ENCODE data around the gene KCNQ1. TPM values are rescaled to one million over a fixed set of nuclear protein-coding genes. Genes with fewer than 3 reads are reported as not detected.

KCNQ1 gene
- total and polyA plus RNA-seq, 2 donors (not counting 1 experiment from before 2014, with no cell fraction given) = not detected

DNA sequence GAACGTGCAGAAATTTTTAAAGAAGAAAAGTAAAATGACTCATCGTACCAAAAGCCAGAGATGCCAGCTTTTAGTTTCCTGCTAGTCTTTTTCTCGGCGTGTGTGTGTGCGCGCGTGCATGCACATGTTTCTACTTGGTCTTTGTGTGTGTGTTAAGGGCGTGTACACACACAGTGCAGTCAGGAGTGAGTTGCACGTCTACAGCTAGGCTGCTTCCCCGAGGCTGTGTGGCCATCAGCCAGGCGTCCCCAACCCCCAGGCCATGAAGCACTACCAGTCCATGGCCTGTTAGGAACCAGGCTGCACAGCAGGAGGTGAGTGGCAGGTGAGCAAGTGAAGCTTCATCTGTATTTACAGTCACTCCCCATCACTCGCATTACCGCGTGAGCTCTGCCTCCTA is 36.4 kb downstream of the KCNQ1 start:
- no peak for DNase-seq (ENCODE audit: low read depth in 2 of 2)
- Histone ChIP-seq H3K4me2 (ENCODE audit: extremely low read depth, insufficient read depth, low read length) (no peak overlapping the region), H4K20me1 (ENCODE audit: control insufficient read depth, extremely low read depth, insufficient read depth, low read length) (no peaks in the 10 kb centered on the region)

DNA sequence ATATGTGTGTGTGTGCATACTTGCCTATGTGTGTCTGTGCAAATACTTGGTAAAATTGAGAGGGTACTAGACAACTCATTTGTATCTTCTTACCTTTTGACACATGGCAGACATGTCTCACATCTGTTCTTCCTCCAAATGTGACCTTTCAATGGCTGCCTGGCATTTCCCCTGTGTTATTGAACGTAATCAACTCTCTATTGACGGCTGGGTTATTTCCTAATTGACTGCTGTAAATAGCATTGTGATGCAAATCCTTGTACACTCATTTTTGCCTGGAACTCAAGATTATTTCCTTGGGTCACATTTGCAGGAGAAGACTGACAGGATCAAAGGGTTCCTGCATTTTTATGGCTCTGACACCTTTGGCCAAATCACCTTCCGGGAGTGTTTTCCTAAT is 37.4 kb downstream of the KCNQ1 start:
- Histone ChIP-seq H3K4me1 (ENCODE audit: control insufficient read depth, extremely low read depth, insufficient read depth, low read length) (no peaks in the 10 kb centered on the region), H3K36me3 (ENCODE audit: control insufficient read depth, insufficient read depth, low read length) (no peaks in the 10 kb centered on the region), H4K20me1 (ENCODE audit: control insufficient read depth, extremely low read depth, insufficient read depth, low read length) (no peaks in the 10 kb centered on the region), H3K9ac (ENCODE audit: insufficient read depth, low read length) (no peak overlapping the region), H3K27me3 (ENCODE audit: control insufficient read depth, insufficient read depth, low read length) (peaks cover 3% of the 10 kb centered on the region), H2AFZ (ENCODE audit: low read length) (no peak overlapping the region), H3K4me2 (ENCODE audit: extremely low read depth, insufficient read depth, low read length) (no peak overlapping the region), H3K9me3 (ENCODE audit: control insufficient read depth, insufficient read depth, low read depth, low read length) (no peaks in the 10 kb centered on the region), H3K79me2 (ENCODE audit: control insufficient read depth, insufficient read depth, low read length) (no peaks in the 10 kb centered on the region), H3K4me3 (replicated peaks in 1 of 4; ENCODE audit: control extremely low read depth in 1 of 4, insufficient read depth in 1 of 4, low read depth in 3 of 4, low read length in 4 of 4) (no peak overlapping the region), H3K27ac (ENCODE audit: insufficient read depth, low read length) (no peak overlapping the region)
- TF ChIP-seq EZH2 (IDR thresholded peaks at IDR 0.05; ENCODE audit: low read length, missing control alignments) = no peak
- TF ChIP-seq, protein P1, sequence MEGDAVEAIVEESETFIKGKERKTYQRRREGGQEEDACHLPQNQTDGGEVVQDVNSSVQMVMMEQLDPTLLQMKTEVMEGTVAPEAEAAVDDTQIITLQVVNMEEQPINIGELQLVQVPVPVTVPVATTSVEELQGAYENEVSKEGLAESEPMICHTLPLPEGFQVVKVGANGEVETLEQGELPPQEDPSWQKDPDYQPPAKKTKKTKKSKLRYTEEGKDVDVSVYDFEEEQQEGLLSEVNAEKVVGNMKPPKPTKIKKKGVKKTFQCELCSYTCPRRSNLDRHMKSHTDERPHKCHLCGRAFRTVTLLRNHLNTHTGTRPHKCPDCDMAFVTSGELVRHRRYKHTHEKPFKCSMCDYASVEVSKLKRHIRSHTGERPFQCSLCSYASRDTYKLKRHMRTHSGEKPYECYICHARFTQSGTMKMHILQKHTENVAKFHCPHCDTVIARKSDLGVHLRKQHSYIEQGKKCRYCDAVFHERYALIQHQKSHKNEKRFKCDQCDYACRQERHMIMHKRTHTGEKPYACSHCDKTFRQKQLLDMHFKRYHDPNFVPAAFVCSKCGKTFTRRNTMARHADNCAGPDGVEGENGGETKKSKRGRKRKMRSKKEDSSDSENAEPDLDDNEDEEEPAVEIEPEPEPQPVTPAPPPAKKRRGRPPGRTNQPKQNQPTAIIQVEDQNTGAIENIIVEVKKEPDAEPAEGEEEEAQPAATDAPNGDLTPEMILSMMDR (conservative IDR thresholded peaks at IDR 0.05 in 1 of 2, IDR thresholded peaks at IDR 0.05 in 1 of 2; ENCODE audit: low read depth in 1 of 2, low read length in 2 of 2) = no peak
- no peak for DNase-seq (ENCODE audit: low read depth in 2 of 2)

More for the DNA sequence above, 36.4 kb downstream of the KCNQ1 start:
- Histone ChIP-seq H3K36me3 (ENCODE audit: control insufficient read depth, insufficient read depth, low read length) (no peaks in the 10 kb centered on the region), H3K27me3 (ENCODE audit: control insufficient read depth, insufficient read depth, low read length) (peaks cover 3% of the 10 kb centered on the region), H3K4me1 (ENCODE audit: control insufficient read depth, extremely low read depth, insufficient read depth, low read length) (no peaks in the 10 kb centered on the region), H3K9ac (ENCODE audit: insufficient read depth, low read length) (no peak overlapping the region), H3K4me3 (replicated peaks in 1 of 4; ENCODE audit: control extremely low read depth in 1 of 4, insufficient read depth in 1 of 4, low read depth in 3 of 4, low read length in 4 of 4) (no peak overlapping the region), H2AFZ (ENCODE audit: low read length) (no peak overlapping the region), H3K27ac (ENCODE audit: insufficient read depth, low read length) (no peak overlapping the region), H3K79me2 (ENCODE audit: control insufficient read depth, insufficient read depth, low read length) (no peaks in the 10 kb centered on the region), H3K9me3 (ENCODE audit: control insufficient read depth, insufficient read depth, low read depth, low read length) (no peaks in the 10 kb centered on the region)
- TF ChIP-seq, protein P1 (conservative IDR thresholded peaks at IDR 0.05 in 1 of 2, IDR thresholded peaks at IDR 0.05 in 1 of 2; ENCODE audit: low read depth in 1 of 2, low read length in 2 of 2) = no peak
- TF ChIP-seq EZH2 (IDR thresholded peaks at IDR 0.05; ENCODE audit: low read length, missing control alignments) = no peak

DNA sequence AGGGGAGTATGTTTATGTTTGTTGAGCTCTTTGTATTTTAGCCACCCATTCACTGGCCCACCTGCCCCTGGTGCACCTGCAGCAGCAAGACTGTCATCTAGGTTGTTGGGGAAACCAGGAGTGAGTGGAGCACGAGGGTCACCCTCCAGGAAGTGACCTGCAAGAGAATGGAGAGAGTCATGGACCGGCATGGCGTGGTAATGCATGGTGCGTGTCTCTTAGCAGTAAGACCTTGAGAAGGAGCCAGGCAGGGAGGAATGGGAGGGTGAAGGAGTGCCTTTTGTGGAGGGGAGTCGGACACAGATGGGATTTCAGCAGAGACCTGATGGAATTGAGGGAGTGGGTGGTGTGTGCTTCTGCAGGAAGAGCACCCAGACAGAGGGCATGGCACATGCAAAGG is 37.9 kb downstream of the KCNQ1 start:
- H4K20me1 ChIP-seq (ENCODE audit: control insufficient read depth, extremely low read depth, insufficient read depth, low read length) = no peaks in the 10 kb centered on the region
- no peak for TF ChIP-seq EZH2 (IDR thresholded peaks at IDR 0.05; ENCODE audit: low read length, missing control alignments)
- TF ChIP-seq, protein P1 (conservative IDR thresholded peaks at IDR 0.05 in 1 of 2, IDR thresholded peaks at IDR 0.05 in 1 of 2; ENCODE audit: low read depth in 1 of 2, low read length in 2 of 2) = no peak
- no peaks in the 10 kb centered on the region for H3K4me1 ChIP-seq (ENCODE audit: control insufficient read depth, extremely low read depth, insufficient read depth, low read length)
- H3K36me3 ChIP-seq (ENCODE audit: control insufficient read depth, insufficient read depth, low read length) = no peaks in the 10 kb centered on the region
- H3K4me3 ChIP-seq (replicated peaks in 1 of 4; ENCODE audit: control extremely low read depth in 1 of 4, insufficient read depth in 1 of 4, low read depth in 3 of 4, low read length in 4 of 4) = no peak overlapping the region
- peaks cover 3% of the 10 kb centered on the region for H3K27me3 ChIP-seq (ENCODE audit: control insufficient read depth, insufficient read depth, low read length)
- H3K9ac ChIP-seq (ENCODE audit: insufficient read depth, low read length) = no peak overlapping the region
- DNase-seq (ENCODE audit: low read depth in 2 of 2) = no peak
- no peaks in the 10 kb centered on the region for H3K9me3 ChIP-seq (ENCODE audit: control insufficient read depth, insufficient read depth, low read depth, low read length)
- H2AFZ ChIP-seq (ENCODE audit: low read length) = no peak overlapping the region
- H3K79me2 ChIP-seq (ENCODE audit: control insufficient read depth, insufficient read depth, low read length) = no peaks in the 10 kb centered on the region
- H3K4me2 ChIP-seq (ENCODE audit: extremely low read depth, insufficient read depth, low read length) = no peak overlapping the region
- no peak overlapping the region for H3K27ac ChIP-seq (ENCODE audit: insufficient read depth, low read length)

Measured in fibroblast of lung (primary cell).